Measurements from ENCODE around the gene TIMM29. TPM values are rescaled to one million over a fixed set of nuclear protein-coding genes. Genes with fewer than 3 reads are reported as not detected.

Gene TIMM29
- total and polyA plus RNA-seq, 7 donors = 9.6 to 28.5 (median 22.6) TPM

GRCh38 chr19:10896851-10897526, 31.6 kb upstream of the TIMM29 start:
- Histone ChIP-seq H3K4me1 (peaks cover 0 to 88% (median 78%) of the 10 kb centered on the region in 4 donors), H3K27me3 (no peaks in the 10 kb centered on the region)

GRCh38 chr19:10898633-10899032, 30.0 kb upstream of the TIMM29 start:
- 45 to 78% methylated on average over 10 of the region's 10 CpGs for WGBS, 2 donors
- Histone ChIP-seq H3K27me3 (no peaks in the 10 kb centered on the region), H3K27ac (peak overlapping the region; percentile 48 to 78 (median 76)), H3K36me3 (no peaks in the 10 kb centered on the region), H3K9me3 (no peaks in the 10 kb centered on the region), H3K4me1 (peaks cover 0 to 79% (median 67%) of the 10 kb centered on the region in 4 donors), H3K4me3 (no peak overlapping the region)
- TF ChIP-seq CTCF (IDR thresholded peaks at IDR 0.05) (no peak), POLR2AphosphoS5 (IDR thresholded peaks at IDR 0.05) (no peak), POLR2A (IDR thresholded peaks at IDR 0.05) (no peak), EP300 (IDR thresholded peaks at IDR 0.05) (no peak)
- no peak for DNase-seq
- intact Hi-C loops (cut with DNase I) = no loop called here

More at GRCh38 chr19:10896851-10897526, 31.6 kb upstream of the TIMM29 start:
- no peak overlapping the region for H3K27ac ChIP-seq
- H3K36me3 ChIP-seq = no peaks in the 10 kb centered on the region
- no peak for DNase-seq
- no peak overlapping the region for H3K4me3 ChIP-seq
- H3K9me3 ChIP-seq = no peaks in the 10 kb centered on the region
- intact Hi-C loops (cut with DNase I) = no loop called here
- TF ChIP-seq POLR2AphosphoS5 (IDR thresholded peaks at IDR 0.05) = no peak
- TF ChIP-seq EP300 (IDR thresholded peaks at IDR 0.05) = no peak
- no peak for TF ChIP-seq CTCF (IDR thresholded peaks at IDR 0.05)
- TF ChIP-seq POLR2A (IDR thresholded peaks at IDR 0.05) = no peak
- 12 to 46% methylated on average over 7 of the region's 7 CpGs for WGBS, 2 donors

GRCh38 chr19:10899151-10899653, 29.4 kb upstream of the TIMM29 start:
- DNase-seq = no peak
- WGBS, 2 donors = 20 to 73% methylated on average over 10 of the region's 10 CpGs

GRCh38 chr19:10907925-10908324, 20.7 kb upstream of the TIMM29 start:
- no peaks in the 10 kb centered on the region for H3K27me3 ChIP-seq
- TF ChIP-seq CTCF (IDR thresholded peaks at IDR 0.05) (no peak), EP300 (IDR thresholded peaks at IDR 0.05) (no peak), POLR2AphosphoS5 (IDR thresholded peaks at IDR 0.05) (no peak)

More at GRCh38 chr19:10899151-10899653, 29.4 kb upstream of the TIMM29 start:
- no peaks in the 10 kb centered on the region for H3K36me3 ChIP-seq
- intact Hi-C loops (cut with DNase I) = no loop called here
- H3K9me3 ChIP-seq = no peaks in the 10 kb centered on the region
- H3K27me3 ChIP-seq = no peaks in the 10 kb centered on the region
- H3K4me3 ChIP-seq = no peak overlapping the region
- TF ChIP-seq POLR2AphosphoS5 (IDR thresholded peaks at IDR 0.05) (no peak), EP300 (IDR thresholded peaks at IDR 0.05) (no peak), CTCF (IDR thresholded peaks at IDR 0.05) (no peak), POLR2A (IDR thresholded peaks at IDR 0.05) (no peak)
- peaks cover 0 to 73% (median 62%) of the 10 kb centered on the region in 4 donors for H3K4me1 ChIP-seq
- H3K27ac ChIP-seq = peak overlapping the region; percentile 48 to 78 (median 76)

More at GRCh38 chr19:10907925-10908324, 20.7 kb upstream of the TIMM29 start:
- H3K4me1 ChIP-seq = no peaks in the 10 kb centered on the region
- intact Hi-C loops (cut with DNase I) = no loop called here
- H3K9me3 ChIP-seq = no peaks in the 10 kb centered on the region
- peaks cover 28 to 55% (median 46%) of the 10 kb centered on the region in 4 donors for H3K36me3 ChIP-seq
- DNase-seq = no peak
- WGBS, 2 donors = 91 to 92% methylated on average over 14 of the region's 14 CpGs
- no peak overlapping the region for H3K4me3 ChIP-seq
- no peak overlapping the region for H3K27ac ChIP-seq

Measured in sigmoid colon (tissue), 7 donors.